SK-N-MC (cell line): ENCODE measurements around the gene ATP10D.

Experiments used
- EZH2 ChIP-seq: fragments of 200-600 bp; sonication (generic); IDR thresholded peaks from one replicate; pipeline ENCODE4 v1.6.1; 2017; ENCODE audit warnings: antibody characterized with exemption
- FOXP2 ChIP-seq: optimal IDR thresholded peaks from 2 replicates; pipeline ENCODE3; 2011; ENCODE audit warnings: mild to moderate bottlenecking, moderate library complexity; ENCODE audit not compliant: insufficient read depth; ENCODE audit errors: extremely low read length, control extremely low read depth
- POLR2AphosphoS5 ChIP-seq: IDR thresholded peaks from 2 replicates; pipeline ENCODE4 v1.6.1; 2012; ENCODE audit warnings: mild to moderate bottlenecking, low read depth, low read length, borderline replicate concordance

GRCh38 chr4:47642191-47642830, 157.2 kb downstream of the ATP10D start:
- TF ChIP-seq POLR2AphosphoS5 (no peak), EZH2 (no peak), FOXP2 (no peak)
